GM15510 (cell line): ENCODE data around the gene MPZL2.

Experiments used
- POLR2A ChIP-seq: IDR thresholded peaks from 3 replicates; pipeline ENCODE4 v1.6.1; 2011; ENCODE audit warnings: borderline replicate concordance; ENCODE audit not compliant: insufficient read length; ENCODE audit errors: extremely low read depth

MPZL2 gene

GRCh38 chr11:118291477-118292135, 27.5 kb upstream of the MPZL2 start:
- TF ChIP-seq POLR2A = no peak

DNA sequence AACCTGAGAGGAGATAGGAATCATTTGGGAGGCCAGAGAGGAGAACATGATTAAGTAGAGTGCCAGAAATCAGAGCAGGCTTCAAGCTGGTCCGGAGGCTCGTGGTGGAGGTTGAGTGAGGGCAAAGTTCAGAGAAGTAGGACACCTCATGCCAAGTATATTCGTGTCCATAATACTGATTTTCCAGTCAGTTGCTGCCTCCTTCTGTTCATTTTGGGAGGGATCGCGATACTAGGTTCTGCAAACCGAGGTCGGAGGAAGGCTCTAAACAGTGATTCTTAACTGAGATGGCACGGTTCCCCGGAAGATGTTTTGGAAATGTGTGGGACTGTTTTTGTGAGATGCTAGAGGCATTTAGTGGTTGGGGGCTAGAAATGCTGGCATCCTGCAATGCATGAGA, 26.8 kb upstream of the MPZL2 start:
- TF ChIP-seq POLR2A = no peak

DNA sequence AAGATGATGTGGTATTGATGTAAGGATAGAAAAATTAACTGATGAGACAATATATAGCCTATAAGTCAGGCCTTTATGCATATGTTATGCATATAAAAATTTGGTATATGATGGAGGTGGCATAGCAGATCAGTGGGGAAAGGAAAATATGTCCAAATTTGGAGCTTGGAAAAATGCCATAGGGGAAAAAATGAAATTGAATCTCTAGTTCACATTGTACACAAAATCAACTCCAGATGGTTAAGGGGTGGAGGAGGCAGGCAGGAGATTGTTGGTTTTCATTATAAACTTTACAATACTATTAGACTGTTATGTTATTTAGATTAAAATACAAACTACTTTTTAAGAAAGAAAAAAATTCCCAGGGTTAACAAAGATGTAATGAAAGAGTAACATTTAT, 25.3 kb upstream of the MPZL2 start:
- no peak for TF ChIP-seq POLR2A

GRCh38 chr11:118287006-118287405, 22.9 kb upstream of the MPZL2 start:
- TF ChIP-seq POLR2A = no peak

GRCh38 chr11:118286545-118286944, 22.4 kb upstream of the MPZL2 start:
- TF ChIP-seq POLR2A = no peak

GRCh38 chr11:118283756-118284350, 19.8 kb upstream of the MPZL2 start:
- no peak for TF ChIP-seq POLR2A

DNA sequence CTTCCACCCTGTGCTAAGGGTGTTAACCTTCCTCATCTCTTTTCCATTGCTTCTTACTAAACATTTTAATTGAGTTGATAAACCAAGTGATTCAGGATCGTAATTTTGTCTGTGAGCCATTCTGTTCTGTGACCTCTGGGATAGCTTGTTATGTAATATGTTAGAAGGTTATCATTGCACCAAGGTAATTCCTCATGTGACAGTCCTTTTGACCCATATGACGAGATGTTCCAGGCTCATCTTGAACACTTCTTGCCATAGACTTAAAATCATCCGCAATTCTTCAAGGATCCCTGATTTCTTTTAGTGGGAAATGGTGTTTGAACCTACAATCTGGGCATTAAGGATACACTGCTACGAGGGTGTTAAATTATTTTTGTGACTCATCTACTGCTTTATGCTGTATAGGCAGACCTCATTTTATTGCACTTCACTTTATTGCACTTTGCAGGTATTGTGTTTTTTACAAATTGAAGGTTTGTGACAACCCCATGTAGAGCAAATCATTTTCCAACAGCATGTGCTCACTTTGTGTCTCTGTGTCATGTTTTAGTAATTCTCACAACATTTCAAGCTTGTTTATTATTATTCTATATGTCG, 19.0 kb upstream of the MPZL2 start:
- no peak for TF ChIP-seq POLR2A

DNA sequence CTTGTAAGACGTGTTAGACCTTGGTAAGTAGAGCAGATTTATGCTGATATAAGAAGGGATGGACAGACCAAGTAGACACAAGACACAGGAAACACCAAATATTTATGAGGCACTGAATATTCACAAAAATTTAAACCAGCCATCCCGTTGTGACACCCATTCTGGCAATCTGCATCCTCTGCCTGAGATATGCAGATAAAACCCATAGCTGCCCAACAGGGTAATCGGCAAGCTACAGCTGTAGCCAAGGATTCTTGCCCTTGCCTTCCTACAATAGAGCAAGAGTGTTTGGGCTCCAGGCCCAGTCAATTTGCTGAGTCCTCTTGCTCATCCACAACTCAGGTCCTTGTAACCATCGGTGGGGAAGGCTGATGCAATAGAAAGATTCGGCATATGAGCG, 18.5 kb upstream of the MPZL2 start:
- no peak for TF ChIP-seq POLR2A

DNA sequence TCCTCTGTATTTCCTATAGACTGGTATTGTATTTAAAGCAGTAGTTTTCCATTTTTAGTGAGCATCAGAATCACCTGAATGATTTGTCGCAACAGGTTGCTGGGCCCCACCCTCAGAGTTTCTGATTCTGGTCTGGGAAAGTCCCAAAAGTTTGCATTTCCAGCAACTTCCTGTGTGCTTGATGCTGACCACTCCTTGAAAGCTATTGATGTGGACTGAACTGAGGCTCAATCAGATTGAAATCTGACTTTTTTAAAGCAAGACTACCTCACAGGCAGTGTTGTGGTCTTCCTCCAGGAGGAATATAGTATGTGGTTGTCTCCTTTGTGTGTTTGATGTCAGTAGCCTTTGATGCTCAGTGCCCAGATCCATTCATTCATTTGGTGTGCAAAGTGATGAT, 17.2 kb upstream of the MPZL2 start:
- TF ChIP-seq POLR2A = no peak

DNA sequence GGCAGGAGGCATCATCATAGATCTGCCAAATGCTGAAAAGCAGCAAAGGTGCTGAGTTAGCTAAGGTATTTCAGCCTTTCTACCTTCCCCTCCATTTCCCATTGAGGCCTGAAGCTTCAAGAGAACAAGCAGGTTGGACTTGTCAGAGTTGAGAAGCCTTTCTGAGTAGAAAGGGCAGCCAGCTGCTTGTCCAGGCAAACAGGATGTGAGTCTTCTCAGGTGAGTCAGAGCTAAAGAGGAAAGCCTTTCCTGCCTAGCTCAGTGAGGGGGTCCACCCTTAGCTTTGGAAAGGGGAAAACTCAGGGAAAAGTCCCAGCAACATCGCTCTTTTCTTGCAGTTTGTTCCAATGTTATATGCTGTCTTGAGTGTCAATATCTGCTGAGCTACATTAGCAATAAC, 13.2 kb upstream of the MPZL2 start:
- TF ChIP-seq POLR2A = no peak

DNA sequence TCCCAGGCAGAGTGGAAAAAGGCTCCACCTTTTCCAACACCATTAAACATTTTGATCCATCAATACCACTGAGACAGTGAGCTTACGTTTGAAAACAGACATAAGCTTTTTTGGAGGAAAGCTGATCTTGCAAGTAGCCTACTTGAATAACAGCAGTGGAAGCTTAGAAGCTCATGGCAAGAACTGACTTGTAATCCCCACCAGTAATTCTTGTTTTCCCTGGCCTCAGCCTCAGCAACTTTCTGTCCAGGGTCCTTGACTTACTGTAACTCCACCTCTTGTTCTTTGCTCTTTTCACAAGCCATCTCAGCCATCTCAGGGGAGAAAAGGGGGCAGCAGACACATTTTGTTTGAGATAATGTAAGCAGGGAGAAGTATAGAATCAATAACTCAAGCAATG, 12.3 kb upstream of the MPZL2 start:
- no peak for TF ChIP-seq POLR2A

DNA sequence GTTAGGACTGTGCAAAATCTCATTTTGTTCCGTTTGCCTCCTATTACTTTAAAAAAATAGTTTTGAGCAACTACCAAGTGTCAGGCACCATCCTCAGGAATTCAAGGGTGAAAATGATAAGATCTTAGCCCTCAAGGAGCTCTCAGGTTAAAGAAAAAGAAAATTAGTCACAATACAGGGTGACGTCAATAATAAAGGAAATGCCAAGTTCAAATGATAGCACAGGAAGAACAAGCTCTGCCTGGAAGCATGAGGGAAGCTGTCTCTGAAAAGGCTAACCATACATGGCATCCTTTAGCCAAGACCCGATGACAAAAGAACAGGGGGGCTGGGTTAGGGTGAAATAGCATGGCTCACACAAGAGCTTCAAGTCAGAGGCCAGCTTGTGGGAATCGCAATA, 11.1 kb upstream of the MPZL2 start:
- no peak for TF ChIP-seq POLR2A

- TF ChIP-seq POLR2A = no peak
Measured at GRCh38 chr11:118274186-118274585, 10.1 kb upstream of the MPZL2 start.

- TF ChIP-seq POLR2A = no peak
Measured at GRCh38 chr11:118272001-118272400, 7.9 kb upstream of the MPZL2 start.

DNA sequence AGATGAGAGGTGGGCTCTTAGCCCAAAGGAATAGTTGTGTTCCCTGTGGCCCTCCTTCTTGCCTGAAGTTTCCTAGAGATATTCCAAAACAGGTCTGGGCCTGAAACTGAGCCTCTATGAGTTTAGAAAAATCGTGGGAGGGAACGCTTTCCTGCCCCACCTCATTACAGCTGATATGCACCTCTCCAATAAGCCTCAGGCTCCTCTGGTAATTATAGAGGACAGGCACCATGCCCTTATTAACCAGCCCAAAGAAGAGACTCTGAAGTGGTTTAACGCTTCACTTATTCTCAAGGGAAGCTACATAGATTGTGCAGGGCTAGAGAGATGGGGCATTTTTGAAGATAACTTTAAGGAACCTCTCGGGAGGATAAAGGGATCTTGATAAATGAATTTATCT, 3.4 kb upstream of the MPZL2 start:
- no peak for TF ChIP-seq POLR2A

- no peak for TF ChIP-seq POLR2A
Measured at GRCh38 chr11:118265954-118266353, 1.9 kb upstream of the MPZL2 start.
